Activated CD4-positive, alpha-beta T cell treated with anti-CD3 and anti-CD28 coated beads, Interleukin-2, amount 10 ng/mL, durations not matched to agents 7 days and 5 days (primary cell): ENCODE results near the gene WDR91. TPM values are rescaled to one million over a fixed set of nuclear protein-coding genes. Genes with fewer than 3 reads are reported as not detected.

Experiments used
- CTCF ChIA-PET: fragments of 350-600 bp; sonication (Branson Sonifier 250); formaldehyde crosslinking; loops from one replicate; lab custom pipeline; 2021; ENCODE audit warnings: antibody characterized with exemption; lab: Charles Lee
- POLR2A ChIA-PET: fragments of 350-600 bp; sonication (Branson Sonifier 250); formaldehyde crosslinking; loops from one replicate; lab custom pipeline; 2021; ENCODE audit warnings: antibody characterized with exemption; lab: Charles Lee
- DNase-seq: peaks from one replicate; pipeline ENCODE4 v3.0.0-alpha.2; 2020
- H3K27ac Mint-ChIP-seq: one replicate; pipeline ENCODE4 v1.8.0; 2021; ENCODE audit warnings: mild to moderate bottlenecking, moderate library complexity, mixed read lengths
- H3K27me3 Mint-ChIP-seq: one replicate; pipeline ENCODE4 v1.8.0; 2021; ENCODE audit warnings: mixed read lengths
- H3K36me3 Mint-ChIP-seq: one replicate; pipeline ENCODE4 v1.8.0; 2021; ENCODE audit warnings: low read depth, mixed read lengths
- H3K4me1 Mint-ChIP-seq: one replicate; pipeline ENCODE4 v1.8.0; 2021; ENCODE audit warnings: mixed read lengths
- H3K4me3 Mint-ChIP-seq: one replicate; pipeline ENCODE4 v1.8.0; 2021; ENCODE audit warnings: mild to moderate bottlenecking, moderate library complexity, mixed read lengths
- H3K9me3 Mint-ChIP-seq: one replicate; pipeline ENCODE4 v1.8.0; 2021; ENCODE audit warnings: mixed read lengths
- total RNA-seq, 2 experiments: library from RNA; stranded (reverse); gene quantifications; one replicate each; pipeline ENCODE4 v1.2.3, GENCODE V29; 2021

The WDR91 gene
- total RNA-seq, 2 experiments from 2014 or later, result 15.5 to 17.3 TPM

DNA sequence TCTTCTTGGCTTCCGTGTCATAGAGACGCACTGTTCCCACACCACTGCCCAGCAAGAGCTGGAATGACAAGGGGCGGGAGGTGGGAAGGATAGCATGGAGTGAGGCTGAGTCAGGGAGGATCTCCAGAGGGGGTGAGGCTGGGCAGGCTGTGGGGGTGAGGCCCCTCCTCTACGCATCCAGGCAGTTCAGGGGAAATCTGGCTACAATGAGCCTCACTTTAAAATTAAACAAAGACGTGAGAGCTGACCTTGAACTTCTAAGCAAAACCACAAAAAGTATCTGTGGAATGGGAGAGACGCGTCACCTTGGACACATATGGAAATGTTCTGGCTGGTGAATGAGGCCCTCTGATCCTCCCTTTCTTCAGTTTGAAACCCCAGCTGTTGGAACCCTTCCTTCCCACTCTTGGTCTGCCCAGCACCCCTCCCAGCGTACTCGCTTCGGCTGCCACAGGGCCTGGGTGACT is 17.7 kb downstream of the WDR91 start:
- H3K9me3 Mint-ChIP-seq, result no peaks in the 10 kb centered on the region
- no peak for DNase-seq
- POLR2A ChIA-PET, result no interaction called here
- no peak overlapping the region for H3K27ac Mint-ChIP-seq
- H3K27me3 Mint-ChIP-seq, result no peaks in the 10 kb centered on the region
- no peaks in the 10 kb centered on the region for H3K4me1 Mint-ChIP-seq
- CTCF ChIA-PET, result interaction anchor here (2.3 kb wide), 1 partner anchor 18 kb away, joined by 5 read pairs; the partner anchor contains the start of gene WDR91
- H3K36me3 Mint-ChIP-seq, result peaks cover 23% of the 10 kb centered on the region
- H3K4me3 Mint-ChIP-seq, result no peak overlapping the region

- H3K9me3 Mint-ChIP-seq, result no peaks in the 10 kb centered on the region
- H3K4me1 Mint-ChIP-seq, result no peaks in the 10 kb centered on the region
- H3K27me3 Mint-ChIP-seq, result no peaks in the 10 kb centered on the region
- no peak overlapping the region for H3K4me3 Mint-ChIP-seq
- POLR2A ChIA-PET, result no interaction called here
- no peak for DNase-seq
- H3K36me3 Mint-ChIP-seq, result peaks cover 24% of the 10 kb centered on the region
- H3K27ac Mint-ChIP-seq, result no peak overlapping the region
- CTCF ChIA-PET, result no interaction called here
Measured at GRCh38 chr7:135192914-135193536, 18.3 kb downstream of the WDR91 start.

- ChIA-PET POLR2A (interaction anchor here (0.6 kb wide), 1 partner anchor 530 kb away, joined by 3 read pairs; no protein-coding TSS in a partner anchor), CTCF (interaction anchor here (1.2 to 1.8 kb wide), 3 partner anchors 14 to 402 kb away, joined by 3 to 5 read pairs (median 3); no protein-coding TSS in a partner anchor)
- H3K27ac Mint-ChIP-seq, result no peak overlapping the region
- no peaks in the 10 kb centered on the region for H3K9me3 Mint-ChIP-seq
- no peak for DNase-seq
- H3K27me3 Mint-ChIP-seq, result no peaks in the 10 kb centered on the region
- no peak overlapping the region for H3K4me3 Mint-ChIP-seq
- H3K36me3 Mint-ChIP-seq, result peaks cover 35% of the 10 kb centered on the region
- no peaks in the 10 kb centered on the region for H3K4me1 Mint-ChIP-seq
Measured at GRCh38 chr7:135190703-135191102, 20.6 kb downstream of the WDR91 start.

DNA sequence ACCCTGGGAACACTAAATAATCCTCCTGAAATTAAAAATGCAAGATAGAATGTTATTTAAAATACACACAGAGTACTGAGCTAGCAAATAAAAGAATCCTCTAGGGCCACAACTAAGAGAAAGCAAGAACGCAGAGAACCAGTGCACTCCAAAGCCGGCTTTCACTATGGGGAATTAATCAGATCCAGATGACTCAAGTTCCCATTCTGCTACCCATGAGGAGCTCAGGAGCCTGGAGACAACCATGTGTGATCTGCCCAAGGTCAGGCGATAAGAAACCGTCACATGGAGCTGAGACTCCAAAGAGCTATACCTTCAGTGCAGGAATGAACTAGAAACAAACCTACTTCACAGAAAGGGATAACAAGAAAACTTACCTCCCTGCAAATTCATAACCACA is 21.4 kb downstream of the WDR91 start:
- H3K27ac Mint-ChIP-seq, result peak overlapping the region; percentile 10
- DNase-seq, result no peak
- H3K4me1 Mint-ChIP-seq, result no peaks in the 10 kb centered on the region
- peaks cover 38% of the 10 kb centered on the region for H3K36me3 Mint-ChIP-seq
- no peaks in the 10 kb centered on the region for H3K27me3 Mint-ChIP-seq
- no peak overlapping the region for H3K4me3 Mint-ChIP-seq
- ChIA-PET CTCF (interaction anchor here (1.2 to 1.8 kb wide), 2 partner anchors 16 to 402 kb away, joined by 3 to 5 read pairs; no protein-coding TSS in a partner anchor), POLR2A (interaction anchor here (0.6 kb wide), 1 partner anchor 529 kb away, joined by 3 read pairs; no protein-coding TSS in a partner anchor)
- H3K9me3 Mint-ChIP-seq, result no peaks in the 10 kb centered on the region

DNA sequence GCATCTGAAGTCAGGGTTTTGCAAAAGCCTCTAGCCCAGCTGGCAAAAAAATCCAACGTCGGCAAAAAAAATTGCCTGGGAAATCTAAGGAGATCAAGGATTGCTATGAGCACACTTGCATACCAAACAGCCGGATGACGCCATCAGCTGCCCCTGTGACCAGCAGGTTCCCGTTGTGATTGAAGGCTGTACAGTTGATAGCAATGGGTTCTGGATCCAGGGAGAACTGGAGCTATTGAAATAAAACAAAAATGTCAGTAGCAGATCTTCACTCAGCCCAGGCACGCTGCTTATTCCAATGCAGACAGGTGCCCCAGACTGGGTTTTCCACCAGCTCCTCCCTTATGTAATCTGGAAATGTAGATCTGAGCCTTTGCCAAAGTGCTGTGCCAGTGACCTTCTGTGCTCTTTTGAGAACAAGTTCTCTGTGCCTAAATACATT is 22.1 kb downstream of the WDR91 start:
- ChIA-PET CTCF (interaction anchor here (0.7 to 1.8 kb wide), 4 partner anchors 11 to 16 kb away, joined by 3 to 5 read pairs (median 3); no protein-coding TSS in a partner anchor), POLR2A (no interaction called here)
- H3K36me3 Mint-ChIP-seq, result peaks cover 42% of the 10 kb centered on the region
- DNase-seq, result no peak
- no peak overlapping the region for H3K27ac Mint-ChIP-seq
- H3K27me3 Mint-ChIP-seq, result no peaks in the 10 kb centered on the region
- H3K9me3 Mint-ChIP-seq, result peaks cover under 1% of the 10 kb centered on the region
- no peak overlapping the region for H3K4me3 Mint-ChIP-seq
- no peaks in the 10 kb centered on the region for H3K4me1 Mint-ChIP-seq

GRCh38 chr7:135188298-135188984 is 22.9 kb downstream of the WDR91 start:
- peaks cover 49% of the 10 kb centered on the region for H3K36me3 Mint-ChIP-seq
- H3K27me3 Mint-ChIP-seq, result no peaks in the 10 kb centered on the region
- no peak for DNase-seq
- peaks cover 7% of the 10 kb centered on the region for H3K9me3 Mint-ChIP-seq
- CTCF ChIA-PET, result interaction anchor here (0.8 to 1.2 kb wide), 2 partner anchors 11 to 14 kb away, joined by 3 read pairs; no protein-coding TSS in a partner anchor
- POLR2A ChIA-PET, result interaction anchor here (0.6 kb wide), 1 partner anchor 10 kb away, joined by 3 read pairs; no protein-coding TSS in a partner anchor
- H3K27ac Mint-ChIP-seq, result no peak overlapping the region
- no peaks in the 10 kb centered on the region for H3K4me1 Mint-ChIP-seq
- H3K4me3 Mint-ChIP-seq, result no peak overlapping the region

DNA sequence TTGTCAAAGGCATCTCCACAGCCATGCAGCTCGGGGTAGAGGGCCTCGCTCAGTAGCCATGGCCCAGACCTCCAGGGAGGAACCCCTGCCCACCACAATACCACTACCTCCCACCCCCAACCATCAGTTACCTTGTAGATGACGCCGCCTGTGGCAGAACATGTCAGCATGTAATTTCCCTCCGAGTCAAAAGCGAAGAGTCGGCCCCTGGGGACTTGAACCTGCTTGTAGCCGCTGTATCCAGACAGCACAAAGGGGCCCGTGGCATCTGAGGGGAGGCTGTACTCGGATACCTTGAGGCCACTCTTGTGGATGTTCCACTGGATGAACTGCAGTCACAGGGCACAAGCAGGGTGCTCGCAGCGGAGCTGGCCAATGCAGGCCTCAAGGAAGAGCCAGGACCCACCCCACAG is 24.5 kb downstream of the WDR91 start:
- Mint-ChIP-seq H3K27me3 (no peaks in the 10 kb centered on the region), H3K4me1 (no peaks in the 10 kb centered on the region), H3K27ac (no peak overlapping the region), H3K4me3 (no peak overlapping the region), H3K9me3 (peaks cover 16% of the 10 kb centered on the region), H3K36me3 (peaks cover 56% of the 10 kb centered on the region)
- no peak for DNase-seq
- ChIA-PET POLR2A (no interaction called here), CTCF (no interaction called here)

- Mint-ChIP-seq H3K4me3 (no peak overlapping the region), H3K27me3 (no peaks in the 10 kb centered on the region), H3K9me3 (peaks cover 22% of the 10 kb centered on the region), H3K27ac (no peak overlapping the region), H3K4me1 (no peaks in the 10 kb centered on the region), H3K36me3 (peaks cover 58% of the 10 kb centered on the region)
- no peak for DNase-seq
- ChIA-PET CTCF (no interaction called here), POLR2A (no interaction called here)
Measured at GRCh38 chr7:135186261-135186540, 25.1 kb downstream of the WDR91 start.

DNA sequence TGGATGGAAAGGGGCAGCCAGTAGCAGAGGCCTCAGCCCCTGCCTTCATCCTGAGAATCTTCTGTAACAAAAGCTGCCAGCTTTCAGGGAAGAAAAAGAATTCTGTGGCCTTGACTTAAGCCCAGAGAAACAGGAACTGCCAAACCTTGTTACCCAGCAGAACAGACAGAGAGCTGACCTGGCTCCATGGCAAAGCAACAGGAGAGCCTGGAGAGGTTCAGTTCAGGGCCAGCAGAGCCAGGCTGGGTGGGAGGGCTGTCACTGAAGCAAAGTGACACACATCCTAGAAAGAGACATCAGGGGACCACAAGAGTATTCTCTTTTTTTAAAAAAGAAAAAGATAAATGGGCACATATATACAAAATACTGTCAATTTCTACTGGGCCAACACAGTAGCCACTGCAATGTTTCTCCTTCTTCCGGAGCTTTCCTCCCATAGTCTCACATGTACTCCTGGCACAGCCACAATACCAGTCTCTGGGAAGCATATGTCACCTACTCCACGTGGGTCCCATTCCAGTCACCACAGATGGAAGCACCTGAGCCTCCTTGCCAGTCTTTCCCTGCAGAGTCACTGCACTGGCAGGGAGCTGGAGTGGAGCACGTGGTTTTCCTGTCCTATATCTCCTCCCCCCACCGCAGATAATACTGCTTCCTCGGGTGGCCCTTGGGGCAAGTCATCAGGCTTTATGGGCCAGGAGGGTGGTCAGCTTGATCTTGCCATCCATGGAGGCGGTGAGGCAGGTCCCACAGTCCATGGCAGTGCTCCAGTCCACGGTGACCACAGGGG is 25.7 kb downstream of the WDR91 start:
- DNase-seq, result no peak
- H3K4me3 Mint-ChIP-seq, result no peak overlapping the region
- H3K36me3 Mint-ChIP-seq, result peaks cover 63% of the 10 kb centered on the region
- CTCF ChIA-PET, result no interaction called here
- H3K9me3 Mint-ChIP-seq, result peaks cover 26% of the 10 kb centered on the region
- POLR2A ChIA-PET, result no interaction called here
- no peak overlapping the region for H3K27ac Mint-ChIP-seq
- no peaks in the 10 kb centered on the region for H3K4me1 Mint-ChIP-seq
- no peaks in the 10 kb centered on the region for H3K27me3 Mint-ChIP-seq

DNA sequence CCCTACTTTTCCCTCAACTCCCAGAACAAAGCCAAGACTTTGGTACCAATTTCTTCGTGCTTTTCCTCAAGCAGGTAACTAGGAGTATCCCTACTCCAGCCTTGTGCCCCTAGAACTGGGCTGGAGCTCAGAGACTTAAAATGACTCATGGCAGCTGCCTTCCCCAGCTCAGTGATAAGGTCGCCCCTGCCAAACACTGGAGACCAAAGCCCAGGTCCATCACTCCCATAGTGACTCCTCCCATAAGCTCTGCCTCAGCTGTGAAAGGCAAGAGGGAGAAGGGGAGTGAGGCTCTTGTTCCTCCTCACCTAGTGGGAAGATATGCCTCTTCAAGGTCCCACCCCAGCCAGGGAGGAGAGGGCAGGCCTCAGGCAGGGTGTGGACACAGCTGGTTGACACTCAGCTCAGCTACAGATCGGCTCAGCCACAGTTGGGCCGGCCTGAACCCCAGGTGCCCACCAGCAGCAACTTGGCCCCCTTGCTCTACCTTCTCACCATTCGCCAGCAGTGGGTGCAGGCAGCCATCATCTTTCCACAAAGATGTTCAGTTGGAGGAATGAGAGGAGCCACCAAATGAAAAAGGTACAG is 27.0 kb downstream of the WDR91 start:
- no peak for DNase-seq
- CTCF ChIA-PET, result interaction anchor here (1.1 kb wide), 1 partner anchor 20 kb away, joined by 6 read pairs; no protein-coding TSS in a partner anchor
- Mint-ChIP-seq H3K27me3 (no peaks in the 10 kb centered on the region), H3K4me1 (no peaks in the 10 kb centered on the region), H3K27ac (no peak overlapping the region), H3K9me3 (peaks cover 34% of the 10 kb centered on the region), H3K4me3 (no peak overlapping the region), H3K36me3 (peaks cover 65% of the 10 kb centered on the region)
- POLR2A ChIA-PET, result no interaction called here

DNA sequence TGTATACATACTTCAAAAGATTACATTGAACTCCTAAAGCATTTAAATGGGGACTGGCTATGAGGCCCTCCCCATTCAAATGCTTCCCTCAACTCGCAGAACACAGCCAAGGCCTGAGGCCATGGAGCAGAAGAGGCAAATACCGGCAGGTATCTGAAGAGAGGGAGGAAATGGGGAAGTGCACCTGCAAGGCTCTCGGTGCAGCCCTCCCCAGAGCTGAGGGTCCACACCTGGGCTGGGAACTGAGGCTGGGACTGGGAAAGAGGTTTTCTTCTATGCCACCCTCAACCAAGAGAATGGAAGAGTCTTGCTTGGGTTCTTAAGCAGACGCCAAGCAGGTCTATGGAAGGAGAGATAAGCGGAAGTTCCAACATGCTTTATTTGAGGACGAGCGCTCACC is 27.8 kb downstream of the WDR91 start:
- POLR2A ChIA-PET, result no interaction called here
- CTCF ChIA-PET, result interaction anchor here (1.0 to 1.5 kb wide), 3 partner anchors 9 to 19 kb away, joined by 3 to 6 read pairs (median 3); no protein-coding TSS in a partner anchor
- Mint-ChIP-seq H3K9me3 (peaks cover 40% of the 10 kb centered on the region), H3K36me3 (peaks cover 71% of the 10 kb centered on the region), H3K27ac (no peak overlapping the region), H3K27me3 (no peaks in the 10 kb centered on the region), H3K4me1 (no peaks in the 10 kb centered on the region), H3K4me3 (no peak overlapping the region)
- DNase-seq, result no peak
